Mesendoderm (in vitro differentiated cells): Measurements from ENCODE around the gene DMRT2. TPM values are rescaled to one million over a fixed set of nuclear protein-coding genes. Genes with fewer than 3 reads are reported as not detected.
A peak's percentile ranks its signal among the peaks of the same experiment; 100 is the strongest.

Source experiments
- DNase-seq: peaks from one replicate; pipeline ENCODE4 v3.0.0; 2013
- H2AK5ac ChIP-seq: 2 replicates; pipeline ENCODE4 v1.6.1; 2013; ENCODE audit warnings: low read length, inconsistent platforms
- H2BK120ac ChIP-seq: 2 replicates; pipeline ENCODE4 v1.6.1; 2013; ENCODE audit warnings: low read depth, mild to moderate bottlenecking, low read length, moderate library complexity, mixed read lengths
- H2BK15ac ChIP-seq: replicated peaks from 2 replicates; pipeline ENCODE4 v1.6.1; 2013; ENCODE audit warnings: low read depth, mild to moderate bottlenecking, moderate library complexity
- H2BK5ac ChIP-seq: 2 replicates; pipeline ENCODE4 v1.6.1; 2013; ENCODE audit warnings: low read length, inconsistent platforms
- H3K18ac ChIP-seq: 2 replicates; pipeline ENCODE4 v1.6.1; 2013; ENCODE audit warnings: mild to moderate bottlenecking, low read length, mixed read lengths
- H3K23ac ChIP-seq: one replicate; pipeline ENCODE4 v1.6.1; 2013; ENCODE audit warnings: low read length
- H3K27ac ChIP-seq: 2 replicates; pipeline ENCODE4 v1.5.1; 2013; ENCODE audit warnings: low read depth, mild to moderate bottlenecking, inconsistent platforms, low read length, moderate library complexity
- H3K27me3 ChIP-seq: 2 replicates; pipeline ENCODE4 v1.6.1; 2013; ENCODE audit warnings: low read length, control low read depth, mild to moderate bottlenecking, inconsistent platforms; ENCODE audit not compliant: insufficient read depth, poor library complexity
- H3K36me3 ChIP-seq: 2 replicates; pipeline ENCODE4 v1.6.1; 2013; ENCODE audit warnings: low read length, inconsistent platforms; ENCODE audit not compliant: control insufficient read depth, insufficient read depth
- H3K4ac ChIP-seq: one replicate; pipeline ENCODE4 v1.6.1; 2013; ENCODE audit warnings: low read depth, mild to moderate bottlenecking, low read length, moderate library complexity
- H3K4me1 ChIP-seq: 2 replicates; pipeline ENCODE4 v1.6.1; 2013; ENCODE audit warnings: low read depth, low read length, inconsistent platforms; ENCODE audit not compliant: control insufficient read depth
- H3K4me2 ChIP-seq: 2 replicates; pipeline ENCODE4 v1.6.1; 2013; ENCODE audit warnings: low read length
- H3K4me3 ChIP-seq: 2 replicates; pipeline ENCODE4 v1.5.1; 2013; ENCODE audit warnings: mild to moderate bottlenecking, low read length
- H3K56ac ChIP-seq: one replicate; pipeline ENCODE4 v1.6.1; 2013; ENCODE audit warnings: low read length
- H3K79me1 ChIP-seq: 2 replicates; pipeline ENCODE4 v1.6.1; 2013; ENCODE audit warnings: low read length, inconsistent platforms
- H3K79me2 ChIP-seq: 2 replicates; pipeline ENCODE4 v1.6.1; 2013; ENCODE audit warnings: mild to moderate bottlenecking, low read length; ENCODE audit not compliant: control insufficient read depth, insufficient read depth
- H3K9ac ChIP-seq: 2 replicates; pipeline ENCODE4 v1.6.1; 2013; ENCODE audit warnings: low read length, inconsistent platforms
- H4K5ac ChIP-seq: one replicate; pipeline ENCODE4 v1.6.1; 2013; ENCODE audit warnings: low read length
- H4K8ac ChIP-seq: one replicate; pipeline ENCODE4 v1.6.1; 2013; ENCODE audit warnings: low read depth, mild to moderate bottlenecking, control low read depth, low read length, moderate library complexity
- WGBS: extraction: QIAGEN DNeasy Blood & Tissue Kit; methylation state at CpG from one replicate; pipeline ENCODE4 v1.1.7; 2013; ENCODE audit warnings: low lambda C conversion rate, missing lambda C conversion rate; ENCODE audit not compliant: insufficient coverage; ENCODE audit errors: extremely low coverage; 5-methylcytosine and 5-hydroxymethylcytosine counted together
- polyA plus RNA-seq, 2 experiments: library from polyadenylated mRNA; stranded (reverse); fragments of 200-250 nt; gene quantifications; one replicate each; pipeline ENCODE4 v1.2.3, GENCODE V29; 2013

Gene DMRT2
- 0.24 TPM for polyA plus RNA-seq (2013, experiment 1 of 2)
- polyA plus RNA-seq (2013, experiment 2 of 2), result 0.22 TPM

DNA sequence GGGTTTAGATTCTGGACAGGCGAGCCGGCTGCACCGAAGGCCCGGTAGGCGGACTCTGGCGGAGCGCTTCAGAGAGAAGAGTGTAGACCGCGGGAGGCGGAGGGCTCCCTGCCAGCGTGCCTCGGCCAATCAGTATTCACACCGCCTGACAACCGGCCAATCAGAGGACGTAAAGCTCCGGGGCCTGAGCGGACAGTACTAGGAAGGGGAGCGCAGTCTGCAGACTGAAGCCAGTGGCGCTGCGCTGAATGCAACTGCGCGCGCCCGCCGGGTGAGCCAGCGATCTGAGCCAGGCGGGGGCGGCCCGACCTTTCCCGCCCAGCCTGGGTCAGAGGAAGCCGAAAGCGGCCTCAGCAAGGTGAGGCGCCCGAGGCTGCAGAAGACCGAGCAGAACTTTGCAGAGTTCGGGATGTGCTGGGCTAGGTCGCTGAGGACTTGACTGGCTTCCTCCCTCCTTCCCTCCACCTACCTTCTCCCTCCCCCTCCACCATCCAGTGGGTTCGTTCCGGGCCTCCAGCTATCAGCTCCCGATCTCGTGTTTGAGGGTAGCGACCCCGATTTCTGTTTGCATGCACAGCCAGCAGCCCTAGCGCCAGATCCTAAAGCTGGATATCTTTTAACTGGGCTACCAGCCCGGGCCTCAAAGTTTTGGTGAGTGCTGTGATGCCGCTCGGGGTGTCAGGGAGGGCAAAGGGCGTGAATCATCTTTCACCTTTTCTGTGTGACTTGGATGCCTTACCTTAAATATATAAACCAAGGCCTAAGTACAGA lies at the start of gene DMRT2:
DMRT2 (plus strand) TSS at position 233 of the 771 bp plus-strand sequence. CDS start 1,257 bp downstream, outside the sequence.
- no peak within 1 kb of the TSS for H3K18ac ChIP-seq
- peak within 1 kb of the TSS; percentile 50 for H3K56ac ChIP-seq
- H2AK5ac ChIP-seq, result no peak within 1 kb of the TSS
- no peak within 1 kb of the TSS for H3K23ac ChIP-seq
- H2BK5ac ChIP-seq, result no peak within 1 kb of the TSS
- peaks cover 2% of the 10 kb centered on the region for H3K4me1 ChIP-seq
- H3K4ac ChIP-seq, result no peak within 1 kb of the TSS
- WGBS, result no CpG with 5 or more reads among the region's 48 CpGs
- H3K79me2 ChIP-seq, result no peaks in the 10 kb centered on the region
- no peak within 1 kb of the TSS for H4K5ac ChIP-seq
- peak within 1 kb of the TSS; percentile 82 for H3K4me2 ChIP-seq
- peak; percentile 98 for DNase-seq
- no peaks in the 10 kb centered on the region for H3K36me3 ChIP-seq
- no peaks in the 10 kb centered on the region for H3K79me1 ChIP-seq
- H3K9ac ChIP-seq, result peak within 1 kb of the TSS; percentile 41
- H4K8ac ChIP-seq, result no peak within 1 kb of the TSS
- no peak within 1 kb of the TSS for H3K27ac ChIP-seq
- no peak within 1 kb of the TSS for H2BK15ac ChIP-seq
- H3K4me3 ChIP-seq, result no peak within 1 kb of the TSS
- H3K27me3 ChIP-seq, result peaks cover 69% of the 10 kb centered on the region
- H2BK120ac ChIP-seq, result no peak within 1 kb of the TSS

DNA sequence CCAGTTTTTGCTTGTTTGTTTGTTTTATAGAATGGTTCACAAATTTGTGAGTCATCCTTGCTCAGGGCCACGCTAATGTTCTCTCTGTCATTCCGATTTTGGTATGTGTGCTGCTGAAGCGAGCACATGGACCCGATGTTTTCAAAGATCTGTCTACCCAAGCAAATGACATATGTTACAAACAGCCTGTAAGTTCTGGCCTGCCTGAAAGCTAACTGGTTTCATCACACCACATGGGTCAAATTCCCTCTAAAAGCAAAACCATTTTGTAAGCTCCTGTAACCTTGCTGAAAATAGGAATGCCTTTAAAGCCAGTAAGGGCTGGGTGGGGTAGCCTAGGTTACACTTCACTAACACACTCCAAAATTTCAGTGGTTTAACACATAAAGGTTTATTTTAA lies 48.3 kb upstream of the DMRT2 start:
- no peak overlapping the region for H3K4ac ChIP-seq
- no peak overlapping the region for H3K4me2 ChIP-seq
- no peak overlapping the region for H3K56ac ChIP-seq
- H3K36me3 ChIP-seq, result no peaks in the 10 kb centered on the region
- no peaks in the 10 kb centered on the region for H3K79me2 ChIP-seq
- no peaks in the 10 kb centered on the region for H3K27me3 ChIP-seq
- no peak overlapping the region for H2BK120ac ChIP-seq
- H4K5ac ChIP-seq, result no peak overlapping the region
- H3K79me1 ChIP-seq, result no peaks in the 10 kb centered on the region
- DNase-seq, result no peak
- H3K4me1 ChIP-seq, result no peaks in the 10 kb centered on the region
- no peak overlapping the region for H2BK15ac ChIP-seq
- no peak overlapping the region for H4K8ac ChIP-seq
- no peak overlapping the region for H3K4me3 ChIP-seq
- no peak overlapping the region for H3K9ac ChIP-seq
- no peak overlapping the region for H2AK5ac ChIP-seq
- no peak overlapping the region for H3K27ac ChIP-seq
- H3K18ac ChIP-seq, result no peak overlapping the region
- H2BK5ac ChIP-seq, result no peak overlapping the region
- H3K23ac ChIP-seq, result no peak overlapping the region
- WGBS, result no CpG with 5 or more reads among the region's 4 CpGs

GRCh38 chr9:1002678-1003077 lies 47.5 kb upstream of the DMRT2 start:
- Histone ChIP-seq H3K4me1 (no peaks in the 10 kb centered on the region), H3K27me3 (no peaks in the 10 kb centered on the region), H3K9ac (no peak overlapping the region), H3K36me3 (no peaks in the 10 kb centered on the region), H2BK15ac (no peak overlapping the region), H3K4me2 (no peak overlapping the region), H3K4ac (no peak overlapping the region), H2BK5ac (no peak overlapping the region), H3K56ac (no peak overlapping the region), H3K27ac (no peak overlapping the region), H4K8ac (no peak overlapping the region), H2AK5ac (no peak overlapping the region), H3K18ac (no peak overlapping the region), H3K79me1 (no peaks in the 10 kb centered on the region), H2BK120ac (no peak overlapping the region), H3K23ac (no peak overlapping the region), H4K5ac (no peak overlapping the region), H3K79me2 (no peaks in the 10 kb centered on the region), H3K4me3 (no peak overlapping the region)
- no peak for DNase-seq
- WGBS, result no CpG with 5 or more reads among the region's 2 CpGs

- peak overlapping the region; percentile 25 for H3K56ac ChIP-seq
- H2BK120ac ChIP-seq, result no peak overlapping the region
- H3K27ac ChIP-seq, result no peak overlapping the region
- no peak overlapping the region for H3K4me2 ChIP-seq
- no peak overlapping the region for H3K9ac ChIP-seq
- no CpG with 5 or more reads among the region's 10 CpGs for WGBS
- no peak overlapping the region for H2BK15ac ChIP-seq
- no peak overlapping the region for H2BK5ac ChIP-seq
- no peaks in the 10 kb centered on the region for H3K36me3 ChIP-seq
- DNase-seq, result peak; percentile 91
- H3K79me1 ChIP-seq, result no peaks in the 10 kb centered on the region
- H2AK5ac ChIP-seq, result no peak overlapping the region
- H3K4me1 ChIP-seq, result no peaks in the 10 kb centered on the region
- H3K4ac ChIP-seq, result no peak overlapping the region
- H3K23ac ChIP-seq, result no peak overlapping the region
- no peak overlapping the region for H3K4me3 ChIP-seq
- H3K18ac ChIP-seq, result no peak overlapping the region
- H3K79me2 ChIP-seq, result no peaks in the 10 kb centered on the region
- H4K5ac ChIP-seq, result no peak overlapping the region
- no peaks in the 10 kb centered on the region for H3K27me3 ChIP-seq
- H4K8ac ChIP-seq, result no peak overlapping the region
These were observed 45.0 kb upstream of the DMRT2 start for GRCh38 chr9:1005043-1005667.

- H4K8ac ChIP-seq, result no peak overlapping the region
- H3K9ac ChIP-seq, result no peak overlapping the region
- no peak for DNase-seq
- no peak overlapping the region for H3K27ac ChIP-seq
- H3K27me3 ChIP-seq, result no peaks in the 10 kb centered on the region
- no peaks in the 10 kb centered on the region for H3K36me3 ChIP-seq
- no peaks in the 10 kb centered on the region for H3K79me1 ChIP-seq
- no peak overlapping the region for H4K5ac ChIP-seq
- no peak overlapping the region for H2BK120ac ChIP-seq
- no peak overlapping the region for H3K4me2 ChIP-seq
- no peak overlapping the region for H3K4me3 ChIP-seq
- no peak overlapping the region for H3K56ac ChIP-seq
- H3K79me2 ChIP-seq, result no peaks in the 10 kb centered on the region
- H2AK5ac ChIP-seq, result no peak overlapping the region
- H2BK5ac ChIP-seq, result no peak overlapping the region
- H3K4ac ChIP-seq, result no peak overlapping the region
- no peak overlapping the region for H3K18ac ChIP-seq
- no peak overlapping the region for H2BK15ac ChIP-seq
- no peaks in the 10 kb centered on the region for H3K4me1 ChIP-seq
- WGBS, result no CpG with 5 or more reads among the region's 3 CpGs
- H3K23ac ChIP-seq, result no peak overlapping the region
These were observed 42.8 kb upstream of the DMRT2 start for GRCh38 chr9:1007312-1007711.
